Activated T-helper 1 cell treated with anti-CD3 and anti-CD28 coated beads, Interleukin-2, amount 50 U/mL, for 16 hours (primary cell): ENCODE data around the gene STX7.

Experiments used
- DNase-seq, 2 donors: peaks; one replicate each; pipeline ENCODE4 v3.0.0-alpha.2; 2020; ENCODE audit warnings: low read depth in 1 of 2, low spot score in 1 of 2

The STX7 gene

DNA sequence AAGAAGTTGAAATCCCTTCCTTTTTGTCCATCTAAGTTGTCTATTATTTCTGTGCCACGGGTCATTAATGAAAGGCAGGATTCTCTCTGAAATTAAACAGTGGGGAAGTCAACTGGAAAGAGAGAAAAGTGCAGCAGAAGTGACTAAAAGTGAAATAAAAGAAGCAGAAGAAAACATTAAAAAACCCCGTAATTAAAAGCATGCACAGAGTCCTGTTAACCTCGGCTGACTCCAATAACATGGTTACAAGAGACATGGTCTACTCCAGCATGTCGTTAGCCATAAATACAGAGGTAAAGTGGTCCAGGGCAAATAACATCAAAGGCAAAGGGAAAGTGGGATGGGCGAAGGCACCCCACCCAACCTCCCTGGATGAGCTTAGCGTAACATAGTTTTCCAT is 98.6 kb downstream of the STX7 start:
- DNase-seq = no peak

- DNase-seq = no peak
These were observed 99.5 kb downstream of the STX7 start for GRCh38 chr6:132413499-132413802.

- no peak for DNase-seq
These were observed 100.0 kb downstream of the STX7 start for GRCh38 chr6:132412656-132413498.

GRCh38 chr6:132411296-132411695 is 101.6 kb downstream of the STX7 start:
- no peak for DNase-seq

- no peak for DNase-seq
These were observed 102.1 kb downstream of the STX7 start for GRCh38 chr6:132410830-132411229.

GRCh38 chr6:132405143-132405915 is 107.6 kb downstream of the STX7 start:
- no peak for DNase-seq

DNA sequence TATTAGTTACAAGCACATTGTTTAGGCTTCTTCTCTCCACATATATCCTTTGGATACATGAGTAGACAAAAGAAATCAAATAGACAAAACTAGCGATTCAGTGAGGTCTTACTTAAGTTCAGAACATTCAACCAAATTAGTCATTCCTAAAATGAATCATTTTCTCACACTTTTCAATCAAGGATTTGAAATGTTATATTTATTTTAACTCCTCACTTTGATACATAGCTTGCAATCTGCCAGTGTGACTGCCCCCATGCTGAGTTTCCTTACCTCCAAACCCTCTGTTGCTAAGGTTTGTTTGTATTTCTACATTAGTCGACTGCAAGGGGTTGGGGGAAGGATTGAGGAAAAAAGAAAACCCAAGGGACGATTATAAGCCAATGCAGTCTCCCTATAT is 108.2 kb downstream of the STX7 start:
- DNase-seq = no peak

DNA sequence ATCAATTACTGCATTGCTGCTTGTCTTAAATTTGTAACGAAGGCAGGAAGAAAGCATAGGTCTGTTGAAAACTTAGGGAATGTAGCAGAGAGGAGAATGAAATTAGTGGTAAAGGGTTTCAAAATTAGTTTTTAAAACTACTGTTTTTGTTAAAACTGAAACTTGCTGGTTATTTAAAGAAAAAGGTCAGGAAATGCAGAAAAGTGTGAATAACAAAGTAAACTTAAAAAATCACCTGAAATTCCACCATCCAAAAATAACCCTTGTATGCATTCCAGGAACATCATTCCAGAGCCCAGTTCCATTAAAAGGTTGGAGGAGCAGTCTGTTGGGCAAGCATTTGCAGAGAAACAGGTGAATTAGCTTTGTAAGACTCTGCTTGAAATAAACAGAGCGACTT is 108.6 kb downstream of the STX7 start:
- DNase-seq = no peak

DNA sequence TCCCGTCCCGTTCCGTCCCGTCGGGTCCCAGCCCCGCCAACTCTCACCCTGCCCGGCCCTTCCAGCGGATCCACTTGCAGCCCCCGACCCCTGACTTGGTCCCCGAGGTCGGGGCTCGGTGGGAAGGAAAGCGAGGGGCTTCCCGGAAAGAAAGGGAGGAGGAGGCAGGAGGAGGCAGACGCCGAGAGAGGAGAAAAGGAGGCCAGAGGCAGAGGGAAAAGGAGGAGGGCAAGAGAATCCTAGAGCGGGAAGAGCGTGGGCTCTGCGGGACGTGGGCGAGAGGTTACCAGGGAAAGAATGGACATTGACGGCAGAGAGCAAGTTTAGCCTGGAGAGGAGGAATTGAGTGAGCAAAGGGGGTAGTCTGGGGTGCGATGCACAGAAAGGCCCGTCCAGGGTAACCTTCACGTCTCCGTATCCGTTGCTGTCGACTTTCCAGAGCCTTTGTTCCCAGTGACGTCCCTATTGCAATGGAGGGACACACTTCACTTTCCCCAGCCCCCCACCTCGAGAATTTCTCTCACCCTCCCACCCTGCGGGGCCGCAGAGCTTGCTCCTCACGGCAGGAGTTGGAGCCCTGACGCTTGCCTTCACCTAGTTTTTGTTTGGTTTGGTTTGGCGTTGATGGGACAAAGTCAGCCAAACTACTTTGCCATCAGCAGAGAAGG is 111.2 kb downstream of the STX7 start:
- no peak for DNase-seq

DNA sequence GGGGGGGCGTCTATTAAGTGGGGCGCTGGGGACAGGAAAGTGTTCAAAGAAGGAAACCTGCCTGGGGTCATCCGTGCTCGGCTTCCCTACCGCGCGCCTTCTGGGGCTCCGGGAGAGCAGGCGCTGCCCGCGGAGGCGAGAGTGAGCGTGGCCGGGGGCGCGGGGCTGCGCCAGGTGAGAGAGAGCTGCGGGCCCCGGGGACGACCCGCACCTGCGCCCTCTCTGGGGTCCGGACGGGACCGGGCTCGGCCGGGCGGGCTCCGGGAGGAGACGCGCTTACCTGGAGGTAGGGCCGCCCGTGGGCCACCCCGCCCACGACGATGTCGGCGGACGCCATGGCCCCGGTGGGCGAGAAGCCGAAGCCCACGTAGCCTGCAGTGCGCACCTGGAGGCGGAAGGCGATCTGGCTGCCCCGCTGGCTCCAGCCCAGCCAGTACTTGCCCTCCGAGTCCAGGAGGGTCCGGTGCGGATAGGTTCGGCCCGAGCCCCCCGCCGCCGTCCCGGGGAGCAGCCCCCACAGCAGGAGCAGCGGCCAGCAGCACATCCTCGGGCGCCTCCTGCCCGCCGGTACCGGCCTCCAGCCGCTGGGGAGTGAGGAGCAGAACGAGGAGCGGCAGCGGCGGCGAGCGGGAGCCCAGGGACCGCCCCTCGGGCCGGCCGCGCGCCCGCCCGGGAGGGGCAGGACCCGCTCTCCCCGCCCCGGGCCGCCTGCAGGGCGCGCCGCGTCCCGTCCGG is 111.9 kb downstream of the STX7 start, which contains the start of gene MOXD1:
Gene MOXD1, minus strand, starts transcription at position 593 of the 735 bp plus-strand sequence. Its CDS starts 49 bp downstream, at position 544.
- no peak for DNase-seq

GRCh38 chr6:132400555-132400882 is 112.4 kb downstream of the STX7 start:
- no peak for DNase-seq

DNA sequence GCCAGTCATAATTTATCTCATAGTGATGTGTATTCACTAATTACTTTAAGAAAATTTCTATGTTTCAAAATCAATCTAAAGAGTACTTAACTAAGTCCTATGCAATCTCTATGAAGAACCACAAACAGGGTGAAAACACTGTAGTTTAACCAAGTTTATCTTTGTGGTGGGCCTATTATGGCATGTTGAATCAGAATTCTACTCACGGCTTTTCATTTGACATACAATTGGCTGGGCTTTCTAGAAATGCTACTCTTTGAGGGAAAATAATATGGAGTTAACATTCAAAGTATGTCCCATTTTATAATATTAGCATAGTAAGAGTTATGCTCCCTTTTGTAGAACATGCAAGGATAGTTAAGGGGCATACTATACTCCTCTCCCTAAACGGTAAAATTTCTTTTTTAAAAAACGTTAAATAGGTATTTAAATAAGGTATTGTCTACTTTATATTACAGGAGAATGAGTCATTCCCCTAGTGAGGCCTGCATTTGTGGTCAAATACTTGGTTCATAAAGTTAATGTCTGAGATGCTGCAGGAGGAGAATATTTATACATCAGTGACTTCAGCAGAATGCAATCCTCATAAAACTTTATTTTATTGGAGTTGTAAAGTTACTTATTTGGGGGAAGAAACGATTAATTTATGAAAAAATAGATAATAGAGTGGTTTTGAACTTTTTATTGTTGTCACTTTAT is 113.4 kb downstream of the STX7 start:
- DNase-seq = no peak
